GM12891 (cell line): ENCODE results near the gene LYPD8.

Experiments
- PAX5 ChIP-seq: IDR thresholded peaks from 2 replicates; pipeline ENCODE4 v1.6.1; 2011; ENCODE audit warnings: low read length, moderate library complexity, mild to moderate bottlenecking; ENCODE audit not compliant: insufficient read depth, severe bottlenecking
- POLR2A ChIP-seq: IDR thresholded peaks from 2 replicates; pipeline ENCODE4 v1.6.1; 2011; ENCODE audit warnings: low read depth, low read length, control low read depth
- POLR2AphosphoS5 ChIP-seq: IDR thresholded peaks from 2 replicates; pipeline ENCODE4 v1.6.1; 2011; ENCODE audit warnings: low read depth, low read length, control low read depth
- POU2F2 ChIP-seq: IDR thresholded peaks from 2 replicates; pipeline ENCODE4 v1.6.1; 2011; ENCODE audit warnings: low read depth, mild to moderate bottlenecking, control low read depth, low read length, moderate library complexity
- TAF1 ChIP-seq: IDR thresholded peaks from 2 replicates; pipeline ENCODE4 v1.6.1; 2011; ENCODE audit warnings: low read depth, low read length, control low read depth

GRCh38 chr1:248696261-248696660 is 59.3 kb downstream of the LYPD8 start:
- TF ChIP-seq TAF1: no peak
- TF ChIP-seq POLR2A: no peak
- TF ChIP-seq POU2F2: no peak
- no peak for TF ChIP-seq PAX5
- TF ChIP-seq POLR2AphosphoS5: no peak
